ENCODE results near the gene GINS1.

DNA sequence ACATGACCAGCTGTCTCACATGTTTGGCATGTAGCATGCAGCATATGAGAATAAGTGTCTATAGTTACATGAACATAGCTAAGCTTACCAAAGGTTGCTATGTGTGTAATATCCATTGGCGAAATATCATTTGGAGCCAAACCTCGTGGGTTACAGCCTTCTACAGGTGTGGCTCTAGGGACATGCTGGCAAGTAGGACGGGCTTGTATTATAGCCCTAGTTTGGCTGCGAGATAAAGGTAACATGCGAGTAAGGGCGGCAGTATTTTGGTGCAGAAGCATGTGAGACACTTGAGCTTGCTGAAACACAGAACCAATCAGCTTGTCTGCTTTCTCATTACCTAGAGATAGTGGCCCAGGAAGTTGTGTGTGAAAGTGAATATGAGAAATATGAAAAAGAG, 10.4 kb upstream of the GINS1 start:
- no peak for TF ChIP-seq CTCF (IDR thresholded peaks at IDR 0.05)
- no peak for TF ChIP-seq POLR2AphosphoS5 (IDR thresholded peaks at IDR 0.05; ENCODE audit: low read depth, low read length)
- TF ChIP-seq, protein P1, sequence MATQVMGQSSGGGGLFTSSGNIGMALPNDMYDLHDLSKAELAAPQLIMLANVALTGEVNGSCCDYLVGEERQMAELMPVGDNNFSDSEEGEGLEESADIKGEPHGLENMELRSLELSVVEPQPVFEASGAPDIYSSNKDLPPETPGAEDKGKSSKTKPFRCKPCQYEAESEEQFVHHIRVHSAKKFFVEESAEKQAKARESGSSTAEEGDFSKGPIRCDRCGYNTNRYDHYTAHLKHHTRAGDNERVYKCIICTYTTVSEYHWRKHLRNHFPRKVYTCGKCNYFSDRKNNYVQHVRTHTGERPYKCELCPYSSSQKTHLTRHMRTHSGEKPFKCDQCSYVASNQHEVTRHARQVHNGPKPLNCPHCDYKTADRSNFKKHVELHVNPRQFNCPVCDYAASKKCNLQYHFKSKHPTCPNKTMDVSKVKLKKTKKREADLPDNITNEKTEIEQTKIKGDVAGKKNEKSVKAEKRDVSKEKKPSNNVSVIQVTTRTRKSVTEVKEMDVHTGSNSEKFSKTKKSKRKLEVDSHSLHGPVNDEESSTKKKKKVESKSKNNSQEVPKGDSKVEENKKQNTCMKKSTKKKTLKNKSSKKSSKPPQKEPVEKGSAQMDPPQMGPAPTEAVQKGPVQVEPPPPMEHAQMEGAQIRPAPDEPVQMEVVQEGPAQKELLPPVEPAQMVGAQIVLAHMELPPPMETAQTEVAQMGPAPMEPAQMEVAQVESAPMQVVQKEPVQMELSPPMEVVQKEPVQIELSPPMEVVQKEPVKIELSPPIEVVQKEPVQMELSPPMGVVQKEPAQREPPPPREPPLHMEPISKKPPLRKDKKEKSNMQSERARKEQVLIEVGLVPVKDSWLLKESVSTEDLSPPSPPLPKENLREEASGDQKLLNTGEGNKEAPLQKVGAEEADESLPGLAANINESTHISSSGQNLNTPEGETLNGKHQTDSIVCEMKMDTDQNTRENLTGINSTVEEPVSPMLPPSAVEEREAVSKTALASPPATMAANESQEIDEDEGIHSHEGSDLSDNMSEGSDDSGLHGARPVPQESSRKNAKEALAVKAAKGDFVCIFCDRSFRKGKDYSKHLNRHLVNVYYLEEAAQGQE (IDR thresholded peaks at IDR 0.05; ENCODE audit: insufficient read depth in 1 of 2, low read depth in 2 of 2, low read length in 1 of 2), result no peak
- TF ChIP-seq SIN3A (IDR thresholded peaks at IDR 0.05; ENCODE audit: borderline replicate concordance, insufficient read depth, low read depth, low read length), result no peak

Measured in Panc1 (cell line).